Right lobe of liver (tissue), 6 donors: Measurements from ENCODE around the gene USP40. TPM values are rescaled to one million over a fixed set of nuclear protein-coding genes. Genes with fewer than 3 reads are reported as not detected.

Experiments used
- ATAC-seq, 4 donors: fragments of 200-7000 bp; cut with Tn5 transposase; one replicate each; pipeline ENCODE4 v1.9.1; 2020; ENCODE audit warnings: mild to moderate bottlenecking in 4 of 4, moderate library complexity in 4 of 4
- DNase-seq, 3 donors: peaks; one replicate each; pipeline ENCODE4 v3.0.0-alpha.2; 2020
- H3K27ac ChIP-seq, 3 donors: fragments of 200-600 bp; one replicate each; pipeline ENCODE4 v1.8.0; 2022
- H3K27me3 ChIP-seq, 2 donors: fragments of 200-600 bp; one replicate each; pipeline ENCODE4 v1.8.0; 2022
- H3K36me3 ChIP-seq, 4 donors: fragments of 200-600 bp; sonication (generic) in 1 of 4; one replicate each; pipeline versions ENCODE4 v1.5.1 to v1.8.0; 2017 to 2022; ENCODE audit warnings: control low read depth in 1 of 4
- H3K4me1 ChIP-seq, 4 donors: fragments of 200-600 bp; sonication (generic) in 1 of 4; one replicate each; pipeline versions ENCODE4 v1.5.1 to v1.8.0; 2017 to 2022; ENCODE audit warnings: control low read depth in 1 of 4
- H3K4me3 ChIP-seq, 3 donors: fragments of 200-600 bp; one replicate each; pipeline ENCODE4 v1.8.0; 2022
- H3K9me3 ChIP-seq, 4 donors: fragments of 200-600 bp; sonication (generic) in 1 of 4; one replicate each; pipeline versions ENCODE4 v1.5.1 to v1.8.0; 2017 to 2022; ENCODE audit warnings: control low read depth in 1 of 4
- CTCF ChIP-seq, 4 donors: fragments of 200-600 bp in 3 of 4; fragments of 450-650 bp in 1 of 4; IDR thresholded peaks; one replicate each; pipeline versions ENCODE4 v1.5.1 to v1.8.0; 2016 to 2022; ENCODE audit warnings: antibody characterized with exemption in 4 of 4, mild to moderate bottlenecking in 2 of 4
- POLR2A ChIP-seq: fragments of 450-650 bp; IDR thresholded peaks from one replicate; pipeline ENCODE4 v1.6.1; 2017; ENCODE audit warnings: antibody characterized with exemption, mild to moderate bottlenecking
- WGBS: methylation state at CpG from one replicate; pipeline ENCODE4 v1.1.6; 2018; ENCODE audit warnings: low coverage, low lambda C conversion rate; ENCODE audit not compliant: insufficient coverage; ENCODE audit errors: missing lambda C conversion rate; 5-methylcytosine and 5-hydroxymethylcytosine counted together
- intact Hi-C, 2 donors: fragments of 100-400 bp; cut with DNase I; formaldehyde crosslinking; loops; one replicate each; pipeline versions ENCODE4 v1.11.2 to v1.14.1; 2022
- total RNA-seq, 6 experiments: library from RNA; depleted of rRNA in 2 of 6; stranded (reverse); fragments of >200 nt in 2 of 6; fragmentation: NEBNext Ultra II Directional in 3 of 6; extraction: Animal tissue kit (Norgen Biotek cat#: 25700) in 3 of 6; gene quantifications; one replicate each; pipeline versions ENCODE4 v1.1.0 to v1.2.4, GENCODE V29; 2016 to 2023
- donor health status: DM: no; HTN: yes; CAD: no.
- donor health status: DM: no; HTN: no; CAD: no.
- donor health status: DM: no; HTN: no; CAD: no.
- donor health status: DM: no; HTN: yes; CAD: no.
- donor health status: DM: no; HTN: yes; CAD: no.

The USP40 gene
- total RNA-seq, 6 experiments from 2014 or later, result 19.9 to 38.8 (median 27.0) TPM

- intact Hi-C loops, result no loop called here
- Histone ChIP-seq H3K9me3 (no peaks in the 10 kb centered on the region), H3K27me3 (no peaks in the 10 kb centered on the region), H3K4me1 (peaks cover 0 to 10% (median 0%) of the 10 kb centered on the region in 4 donors), H3K27ac (no peak overlapping the region), H3K4me3 (no peak overlapping the region), H3K36me3 (peaks cover 0 to 23% (median 7%) of the 10 kb centered on the region in 4 donors)
- DNase-seq (no peak), ATAC-seq (no peak)
- WGBS, result 84% methylated on average over 4 of the region's 4 CpGs
- TF ChIP-seq CTCF (IDR thresholded peaks at IDR 0.05), result no peak
- TF ChIP-seq POLR2A, result no peak
These were observed 19.8 kb downstream of the USP40 start for GRCh38 chr2:233546774-233547173.

- Histone ChIP-seq H3K27ac (no peak overlapping the region), H3K9me3 (no peaks in the 10 kb centered on the region), H3K4me3 (no peak overlapping the region), H3K27me3 (no peaks in the 10 kb centered on the region), H3K4me1 (peaks cover 0 to 10% (median 0%) of the 10 kb centered on the region in 4 donors), H3K36me3 (peaks cover 0 to 23% (median 7%) of the 10 kb centered on the region in 4 donors)
- no peak for TF ChIP-seq POLR2A
- no peak for TF ChIP-seq CTCF (IDR thresholded peaks at IDR 0.05)
- ATAC-seq (no peak), DNase-seq (no peak)
- intact Hi-C loops, result no loop called here
These were observed 20.5 kb downstream of the USP40 start for GRCh38 chr2:233546101-233546500.

GRCh38 chr2:233544200-233544610, 22.4 kb downstream of the USP40 start:
- peak in 1 of 3 donors; percentile 23 for DNase-seq
- Histone ChIP-seq H3K4me1 (peaks cover 0 to 10% (median 0%) of the 10 kb centered on the region in 4 donors), H3K27ac (peak overlapping the region in 1 of 3 donors; percentile 8), H3K36me3 (peaks cover 0 to 31% (median 6%) of the 10 kb centered on the region in 4 donors), H3K27me3 (no peaks in the 10 kb centered on the region), H3K9me3 (no peaks in the 10 kb centered on the region), H3K4me3 (no peak overlapping the region)
- intact Hi-C loops, result no loop called here
- TF ChIP-seq CTCF (IDR thresholded peaks at IDR 0.05), result no peak
- TF ChIP-seq POLR2A, result no peak
- WGBS, result 33% methylated on average over 5 of the region's 5 CpGs
- peak; percentile 77 to 90 (median 86) for ATAC-seq

GRCh38 chr2:233542507-233542906, 24.1 kb downstream of the USP40 start:
- intact Hi-C loops, result no loop called here
- H3K36me3 ChIP-seq, result peaks cover 0 to 15% (median 0%) of the 10 kb centered on the region in 4 donors

More at GRCh38 chr2:233542507-233542906, 24.1 kb downstream of the USP40 start:
- DNase-seq (peak in 1 of 3 donors; percentile 24), ATAC-seq (peak in 3 of 4 donors; percentile 33 to 74 (median 55))
- TF ChIP-seq CTCF (IDR thresholded peaks at IDR 0.05) (no peak), POLR2A (no peak)
- 58% methylated on average over 5 of the region's 5 CpGs for WGBS
- H3K4me1 ChIP-seq, result peaks cover 0 to 10% (median 0%) of the 10 kb centered on the region in 4 donors
- H3K27me3 ChIP-seq, result no peaks in the 10 kb centered on the region
- H3K27ac ChIP-seq, result no peak overlapping the region
- H3K9me3 ChIP-seq, result no peaks in the 10 kb centered on the region
- H3K4me3 ChIP-seq, result no peak overlapping the region
